Natural killer cell (primary cell): ENCODE results near the gene CD200. TPM values are rescaled to one million over a fixed set of nuclear protein-coding genes. Genes with fewer than 3 reads are reported as not detected.

Source experiments
- ATAC-seq, 3 donors: fragments of 150-1000 bp in 2 of 3; fragments of 200-7000 bp in 1 of 3; cut with Tn5 transposase; 1 replicate in 1 of 3; 2 replicates in 2 of 3; pipeline ENCODE4 v1.10.0; 2021; ENCODE audit warnings: mild to moderate bottlenecking in 2 of 3, moderate library complexity in 2 of 3
- DNase-seq, 2 donors: peaks; one replicate each; pipeline versions ENCODE4 v3.0.0 to v3.0.0-alpha.2; 2013 to 2021; ENCODE audit warnings: mixed read lengths in 1 of 2
- H3K27ac ChIP-seq: one replicate; pipeline ENCODE4 v1.5.1; 2013; ENCODE audit warnings: mild to moderate bottlenecking, low read length
- H3K27me3 ChIP-seq: one replicate; pipeline ENCODE4 v1.6.1; 2013; ENCODE audit warnings: low read length; ENCODE audit not compliant: control insufficient read depth, insufficient read depth
- H3K36me3 ChIP-seq: one replicate; pipeline ENCODE4 v1.6.1; 2013; ENCODE audit warnings: low read length; ENCODE audit not compliant: control insufficient read depth, insufficient read depth
- H3K4me1 ChIP-seq: one replicate; pipeline ENCODE4 v1.6.1; 2013; ENCODE audit warnings: low read length; ENCODE audit not compliant: control insufficient read depth, insufficient read depth
- H3K4me3 ChIP-seq: one replicate; pipeline ENCODE4 v1.5.1; 2013; ENCODE audit warnings: low read length
- H3K9me3 ChIP-seq: one replicate; pipeline ENCODE4 v1.6.1; 2013; ENCODE audit warnings: low read length; ENCODE audit not compliant: control insufficient read depth, insufficient read depth
- H3K27ac Mint-ChIP-seq, 2 donors: one replicate each; pipeline ENCODE4 v1.8.0; 2022; ENCODE audit warnings: mild to moderate bottlenecking in 2 of 2, mixed read lengths in 2 of 2, moderate library complexity in 1 of 2
- H3K27me3 Mint-ChIP-seq, 2 donors: one replicate each; pipeline ENCODE4 v1.8.0; 2022; ENCODE audit warnings: low read depth in 2 of 2, mixed read lengths in 2 of 2
- H3K36me3 Mint-ChIP-seq: one replicate; pipeline ENCODE4 v1.8.0; 2022; ENCODE audit warnings: mixed read lengths
- H3K4me1 Mint-ChIP-seq, 2 donors: one replicate each; pipeline ENCODE4 v1.8.0; 2022; ENCODE audit warnings: mixed read lengths in 2 of 2
- H3K4me3 Mint-ChIP-seq: one replicate; pipeline ENCODE4 v1.8.0; 2022; ENCODE audit warnings: mild to moderate bottlenecking, moderate library complexity, mixed read lengths
- H3K9me3 Mint-ChIP-seq, 2 donors: one replicate each; pipeline ENCODE4 v1.8.0; 2022; ENCODE audit warnings: mixed read lengths in 2 of 2
- CTCF ChIP-seq: fragments of 200-600 bp; IDR thresholded peaks from one replicate; pipeline ENCODE4 v1.8.0; 2022; ENCODE audit warnings: antibody characterized with exemption
- WGBS: methylation state at CpG from one replicate; pipeline ENCODE4 v1.1.7; 2013; ENCODE audit warnings: missing lambda C conversion rate; ENCODE audit not compliant: insufficient coverage; 5-methylcytosine and 5-hydroxymethylcytosine counted together
- intact Hi-C: fragments of 100-400 bp; cut with micrococcal nuclease; formaldehyde crosslinking; loops from one replicate; pipeline ENCODE4 v1.14.2; 2022
- total RNA-seq, 4 donors: library from RNA; stranded (reverse); fragments of 120-200 nt in 1 of 4; gene quantifications; one replicate each; pipeline versions ENCODE4 v1.2.3 to v1.2.4, GENCODE V29; 2013 to 2022

The CD200 gene
- total RNA-seq, 3 donors from 2014 or later (not counting 1 experiment from before 2014, with no cell fraction given) = 0.35 TPM; not detected in 2

DNA sequence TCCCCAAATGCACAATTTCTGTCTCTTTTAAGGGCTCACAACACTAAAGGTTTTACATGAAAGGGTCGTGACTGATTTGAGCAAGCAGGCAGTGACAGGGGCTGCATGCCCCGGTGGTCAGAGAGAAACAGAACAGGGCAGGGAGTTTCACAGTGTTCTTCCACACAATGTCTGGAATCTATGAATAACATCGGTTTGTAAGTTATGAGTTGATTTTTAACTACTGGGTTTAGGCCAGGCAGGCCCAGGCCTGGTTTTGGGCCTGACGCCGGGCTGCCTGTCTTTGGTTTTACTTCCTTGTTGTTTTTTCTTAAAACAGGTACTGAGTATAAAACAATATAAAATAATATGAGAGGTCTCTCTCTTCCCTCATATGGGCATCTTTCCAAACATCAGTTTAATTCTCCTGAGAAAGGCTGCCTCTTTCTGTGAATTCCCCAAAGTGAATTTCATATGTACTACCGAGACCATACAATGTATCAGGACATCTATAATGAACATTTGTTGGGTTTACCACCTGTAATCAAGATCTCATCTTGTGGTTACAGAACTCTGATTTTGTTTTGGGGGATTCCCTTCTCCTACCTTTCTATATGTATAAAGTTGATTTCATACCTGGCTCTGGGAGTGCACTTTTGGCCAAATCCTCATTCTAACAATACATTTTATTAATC is 74.4 kb downstream of the CD200 start:
- Mint-ChIP-seq H3K27me3 (peaks cover 0 to 2% of the 10 kb centered on the region in 2 donors), H3K4me1 (no peaks in the 10 kb centered on the region), H3K27ac (no peak overlapping the region), H3K4me3 (no peak overlapping the region), H3K9me3 (no peaks in the 10 kb centered on the region), H3K36me3 (no peaks in the 10 kb centered on the region)
- intact Hi-C loops = no loop called here
- Histone ChIP-seq H3K4me1 (no peaks in the 10 kb centered on the region), H3K36me3 (no peaks in the 10 kb centered on the region), H3K4me3 (no peak overlapping the region), H3K9me3 (no peaks in the 10 kb centered on the region), H3K27ac (no peak overlapping the region), H3K27me3 (no peaks in the 10 kb centered on the region)
- DNase-seq = no peak
- TF ChIP-seq CTCF = no peak
- 84% methylated on average over 3 of the region's 6 CpGs for whole genome bisulfite sequencing
- no peak for ATAC-seq

GRCh38 chr3:112407888-112408702 is 75.1 kb downstream of the CD200 start:
- H3K27ac Mint-ChIP-seq = no peak overlapping the region
- no peak for ATAC-seq
- H3K4me1 Mint-ChIP-seq = peaks cover 0 to 6% of the 10 kb centered on the region in 2 donors
- H3K36me3 Mint-ChIP-seq = no peaks in the 10 kb centered on the region
- no peak for TF ChIP-seq CTCF
- no peaks in the 10 kb centered on the region for H3K4me1 ChIP-seq
- no peaks in the 10 kb centered on the region for H3K9me3 ChIP-seq
- H3K27me3 Mint-ChIP-seq = peaks cover 0 to 2% of the 10 kb centered on the region in 2 donors
- no peak overlapping the region for H3K27ac ChIP-seq
- no peaks in the 10 kb centered on the region for H3K27me3 ChIP-seq
- H3K4me3 Mint-ChIP-seq = no peak overlapping the region
- no peak for DNase-seq
- H3K36me3 ChIP-seq = no peaks in the 10 kb centered on the region
- H3K9me3 Mint-ChIP-seq = no peaks in the 10 kb centered on the region
- WGBS = 83% methylated on average over 1 of the region's 2 CpGs
- intact Hi-C loops = no loop called here
- H3K4me3 ChIP-seq = no peak overlapping the region

GRCh38 chr3:112409041-112409440 is 76.1 kb downstream of the CD200 start:
- no peak for TF ChIP-seq CTCF
- Mint-ChIP-seq H3K27me3 (peaks cover 0 to 2% of the 10 kb centered on the region in 2 donors), H3K4me1 (peaks cover 0 to 8% of the 10 kb centered on the region in 2 donors), H3K36me3 (no peaks in the 10 kb centered on the region), H3K9me3 (no peaks in the 10 kb centered on the region), H3K4me3 (no peak overlapping the region), H3K27ac (no peak overlapping the region)
- ATAC-seq (no peak), DNase-seq (no peak)
- no peaks in the 10 kb centered on the region for H3K27me3 ChIP-seq
- H3K27ac ChIP-seq = no peak overlapping the region
- H3K4me3 ChIP-seq = no peak overlapping the region
- H3K4me1 ChIP-seq = peaks cover 5% of the 10 kb centered on the region
- H3K9me3 ChIP-seq = no peaks in the 10 kb centered on the region
- 94% methylated on average over 2 of the region's 4 CpGs for WGBS
- intact Hi-C loops = no loop called here
- no peaks in the 10 kb centered on the region for H3K36me3 ChIP-seq
